PC-9 (cell line): ENCODE results near the gene TCAP.

ENCODE experiments used
- EZH2 ChIP-seq: fragments of 200-600 bp; sonication (generic); IDR thresholded peaks from 2 replicates; pipeline ENCODE4 v1.8.0; 2017; ENCODE audit warnings: antibody characterized with exemption, low read depth
- TF ChIP-seq, protein P1 (sequence below): fragments of 200-600 bp; sonication (generic); conservative IDR thresholded peaks from 2 replicates; pipeline ENCODE4 v1.6.1; 2017; ENCODE audit warnings: mixed run types, antibody characterized with exemption, mild to moderate bottlenecking, moderate library complexity

DNA sequence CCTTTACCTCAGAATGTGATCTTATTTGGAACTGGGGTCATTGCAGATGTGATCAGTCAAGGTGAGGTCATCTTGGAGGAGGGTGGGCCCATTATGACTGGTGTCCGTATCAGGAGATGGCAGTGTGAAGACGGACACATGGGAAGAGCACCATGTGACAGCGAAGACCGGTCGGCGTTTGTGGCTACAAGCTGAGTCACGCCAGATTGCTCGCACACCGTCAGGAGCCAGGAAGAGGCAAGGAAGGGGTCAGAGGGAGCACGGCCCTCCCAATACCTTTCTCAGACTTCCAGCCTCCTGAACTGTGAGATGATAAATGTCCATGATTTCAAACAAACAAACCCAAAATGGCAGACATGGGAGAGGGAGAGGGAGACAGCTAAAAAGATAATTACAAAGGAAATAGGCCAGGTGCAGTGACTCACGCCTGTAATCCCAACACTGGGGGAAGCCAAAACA, 15.0 kb upstream of the TCAP start:
- TF ChIP-seq EZH2: no peak
- TF ChIP-seq, protein P1, sequence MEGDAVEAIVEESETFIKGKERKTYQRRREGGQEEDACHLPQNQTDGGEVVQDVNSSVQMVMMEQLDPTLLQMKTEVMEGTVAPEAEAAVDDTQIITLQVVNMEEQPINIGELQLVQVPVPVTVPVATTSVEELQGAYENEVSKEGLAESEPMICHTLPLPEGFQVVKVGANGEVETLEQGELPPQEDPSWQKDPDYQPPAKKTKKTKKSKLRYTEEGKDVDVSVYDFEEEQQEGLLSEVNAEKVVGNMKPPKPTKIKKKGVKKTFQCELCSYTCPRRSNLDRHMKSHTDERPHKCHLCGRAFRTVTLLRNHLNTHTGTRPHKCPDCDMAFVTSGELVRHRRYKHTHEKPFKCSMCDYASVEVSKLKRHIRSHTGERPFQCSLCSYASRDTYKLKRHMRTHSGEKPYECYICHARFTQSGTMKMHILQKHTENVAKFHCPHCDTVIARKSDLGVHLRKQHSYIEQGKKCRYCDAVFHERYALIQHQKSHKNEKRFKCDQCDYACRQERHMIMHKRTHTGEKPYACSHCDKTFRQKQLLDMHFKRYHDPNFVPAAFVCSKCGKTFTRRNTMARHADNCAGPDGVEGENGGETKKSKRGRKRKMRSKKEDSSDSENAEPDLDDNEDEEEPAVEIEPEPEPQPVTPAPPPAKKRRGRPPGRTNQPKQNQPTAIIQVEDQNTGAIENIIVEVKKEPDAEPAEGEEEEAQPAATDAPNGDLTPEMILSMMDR: no peak
